Hematopoietic multipotent progenitor cell (in vitro differentiated cells): ENCODE results near the gene C17orf50. TPM values are rescaled to one million over a fixed set of nuclear protein-coding genes. Genes with fewer than 3 reads are reported as not detected.
A peak's percentile ranks its signal among the peaks of the same experiment; 100 is the strongest.
"Not testable (repeated sequence)": the region's sequence is repeated elsewhere in the genome, so short reads cannot be mapped to it uniquely, and the experiment has no call there.

ENCODE experiments used
- DNase-seq, 3 donors: peaks; one replicate each; pipeline ENCODE4 v3.0.0-alpha.2; 2011 to 2015; ENCODE audit warnings: low read depth in 2 of 3, low spot score in 2 of 3
- total RNA-seq: library from RNA; depleted of rRNA; stranded (reverse); fragments of >200 nt; gene quantifications from one replicate; pipeline ENCODE4 v1.2.3, GENCODE V29; 2012

Gene C17orf50
- total RNA-seq, 1 donor, result 0.27 TPM

DNA sequence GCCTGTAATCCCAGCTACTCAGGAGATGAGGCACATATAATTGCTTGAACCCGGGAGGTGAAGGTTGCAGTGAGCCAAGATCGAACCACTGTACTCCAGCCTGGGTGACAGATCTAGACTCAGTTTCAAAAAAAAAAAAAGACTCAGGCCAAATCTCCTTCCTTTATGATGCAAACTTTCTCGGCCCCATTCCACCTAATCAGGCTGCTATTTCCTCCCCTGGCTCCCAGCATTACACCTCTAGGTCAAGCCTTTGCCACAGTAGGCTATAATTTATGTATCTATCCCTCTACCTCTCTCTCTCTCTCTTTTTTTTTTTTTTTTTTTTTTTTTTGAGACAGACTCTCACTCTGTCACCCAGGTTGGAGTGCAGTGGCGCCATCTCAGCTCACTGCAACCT, 9.1 kb upstream of the C17orf50 start:
- DNase-seq, result not testable (repeated sequence)

DNA sequence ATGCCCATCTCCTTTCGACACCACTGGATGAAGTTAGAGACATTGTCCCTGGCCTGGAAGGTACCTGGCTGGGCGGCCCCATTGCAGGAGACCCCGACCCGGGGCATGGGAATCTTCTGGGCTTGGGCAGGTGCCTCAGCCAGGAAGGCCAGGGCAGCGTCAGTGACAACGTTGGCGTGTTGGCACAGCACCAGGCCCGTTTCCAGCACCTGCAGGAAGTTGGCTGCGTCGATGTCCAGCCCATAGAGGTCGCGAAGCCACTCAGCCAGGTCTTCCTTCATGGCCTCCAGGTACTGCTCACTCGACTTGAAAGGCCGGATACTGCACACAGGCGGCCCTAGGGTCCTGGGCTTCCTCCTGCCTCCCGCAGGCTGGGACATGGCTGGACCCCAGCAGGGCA, 8.2 kb upstream of the C17orf50 start:
- no peak for DNase-seq

DNA sequence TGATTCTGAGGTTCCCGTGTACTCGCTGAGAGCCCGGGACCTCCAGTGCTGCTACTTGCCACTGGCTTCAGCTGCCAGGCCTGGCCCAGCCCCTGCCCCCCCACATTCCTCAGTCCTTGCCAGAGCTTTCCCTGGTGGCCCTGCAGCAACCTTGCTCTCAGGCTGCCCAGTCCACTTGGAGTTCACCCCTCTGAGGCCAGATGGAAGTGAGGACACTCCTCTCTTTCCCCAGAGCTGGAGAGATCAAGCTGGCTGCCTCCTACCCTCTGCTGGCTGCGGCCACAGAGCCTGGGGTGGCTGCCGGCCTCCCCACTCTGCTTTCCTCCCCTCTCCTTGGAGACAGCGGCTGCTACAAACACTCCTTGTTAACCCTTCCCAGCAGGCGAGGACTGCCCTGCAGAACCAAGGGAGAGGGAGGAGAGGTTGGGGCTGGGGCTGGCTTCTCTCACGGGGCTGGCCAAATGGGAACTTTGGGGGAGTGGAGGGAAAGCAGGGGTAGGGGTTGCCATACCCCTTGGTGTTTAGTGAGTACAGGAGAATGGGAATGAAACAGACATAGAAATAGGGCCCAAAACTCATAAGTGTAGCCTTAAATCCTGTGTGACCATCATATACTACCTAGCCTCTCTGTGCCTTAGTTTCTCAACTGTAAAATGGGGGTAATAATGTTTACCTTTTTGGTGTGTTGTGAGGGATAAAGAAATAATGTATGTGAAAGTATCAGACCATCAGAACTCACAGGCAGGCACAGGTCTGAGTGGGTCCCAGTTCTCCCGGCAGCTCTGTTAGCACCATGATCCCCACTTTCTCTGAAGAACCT, 7.5 kb upstream of the C17orf50 start, which contains the start of gene GAS2L2:
Gene GAS2L2, minus strand, starts transcription at position 295 of the 820 bp plus-strand sequence. CDS start 389 bp downstream, outside the sequence.
- DNase-seq, result no peak

DNA sequence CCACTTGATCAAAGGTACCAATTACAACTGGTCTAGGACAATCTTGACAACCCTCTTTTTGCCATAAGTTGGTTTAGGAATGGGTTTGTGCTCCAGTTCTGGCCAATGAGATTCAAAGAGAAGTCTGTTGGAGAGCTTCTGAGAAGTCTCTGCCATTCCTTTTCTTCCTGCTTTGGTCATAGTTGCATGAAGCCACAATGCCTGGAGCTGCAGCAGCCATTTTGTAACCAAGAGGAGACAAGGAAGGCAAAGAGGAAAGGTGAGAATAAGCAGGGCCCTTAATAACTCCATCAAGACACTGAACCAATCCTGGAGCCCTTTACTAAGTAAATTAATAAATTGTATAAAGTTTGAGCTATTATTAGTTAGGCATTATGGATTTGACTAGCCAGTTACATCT, 3.4 kb upstream of the C17orf50 start:
- no peak for DNase-seq

DNA sequence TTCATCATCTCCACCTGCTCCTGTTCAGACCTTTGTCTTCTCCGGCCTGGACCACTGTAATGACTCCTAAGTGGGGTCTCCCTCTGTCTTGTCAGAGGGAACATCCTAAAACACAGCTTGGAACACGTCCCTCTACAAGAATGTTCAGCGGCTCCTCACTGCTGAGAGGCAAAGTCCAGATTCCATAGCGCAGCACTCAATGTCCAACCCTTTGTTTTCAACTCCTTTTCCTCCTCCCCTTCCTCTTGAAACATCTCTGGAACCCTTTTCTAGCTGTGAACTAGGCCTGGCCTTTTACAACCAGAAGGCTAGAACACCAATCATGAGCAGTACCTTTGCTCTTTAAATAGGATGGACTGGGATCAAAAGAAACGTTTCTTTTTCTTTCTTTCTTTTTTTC, 914 bp downstream of the C17orf50 start:
- no peak for DNase-seq

DNA sequence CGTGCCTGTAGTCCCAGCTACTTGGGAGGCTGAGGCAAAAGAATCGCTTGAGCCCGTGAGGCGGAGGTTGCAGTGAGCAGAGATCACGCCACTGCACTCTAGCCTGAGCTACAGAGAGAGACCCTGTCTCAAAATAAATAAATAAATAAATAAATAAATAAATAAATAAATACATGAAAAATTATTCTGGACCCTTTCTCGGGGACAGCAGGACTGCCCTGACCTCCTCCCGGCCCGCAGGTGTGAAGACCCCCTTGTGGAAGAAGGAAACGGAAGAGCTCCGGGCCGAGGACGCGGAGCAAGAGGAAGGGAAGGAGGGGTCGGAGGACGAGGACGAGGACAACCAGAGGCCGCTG, 3.1 kb downstream of the C17orf50 start:
- no peak for DNase-seq

DNA sequence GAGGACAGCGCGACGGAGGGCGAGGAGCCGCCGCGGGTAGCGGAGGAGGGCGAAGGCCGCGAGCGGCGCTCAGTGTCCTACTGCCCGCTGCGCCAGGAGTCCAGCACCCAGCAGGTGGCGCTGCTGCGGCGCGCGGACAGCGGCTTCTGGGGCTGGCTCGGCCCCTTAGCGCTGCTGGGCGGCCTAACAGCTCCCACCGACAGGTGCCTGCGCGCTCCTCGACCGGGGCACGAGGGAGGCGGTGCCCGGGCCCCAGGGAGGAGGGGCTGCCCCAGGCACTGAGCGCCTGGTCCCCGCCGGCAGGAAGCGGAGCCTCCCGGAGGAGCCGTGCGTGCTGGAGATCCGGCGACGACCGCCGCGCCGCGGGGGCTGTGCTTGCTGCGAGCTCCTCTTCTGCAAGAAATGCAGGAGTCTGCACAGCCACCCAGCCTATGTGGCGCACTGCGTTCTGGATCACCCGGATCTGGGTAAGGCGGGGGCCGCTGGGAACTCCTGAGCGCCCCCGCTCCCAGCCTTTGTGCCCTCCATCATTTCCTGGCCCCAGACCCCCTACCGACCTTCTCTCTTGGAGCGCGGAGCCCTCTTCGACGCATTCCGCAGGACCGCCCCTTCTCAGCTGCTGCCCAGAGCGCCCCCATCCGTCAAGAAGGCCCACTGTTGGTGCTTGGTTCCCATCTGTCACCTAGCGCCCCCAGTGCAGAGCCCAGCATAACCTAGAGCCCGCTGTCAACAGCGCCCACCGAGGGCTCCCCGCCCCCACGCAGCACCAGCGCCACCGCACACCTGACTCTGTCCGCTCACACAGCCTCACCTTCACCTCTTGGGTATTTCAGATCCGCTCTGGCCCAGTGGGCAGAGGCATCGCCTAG, 3.7 kb downstream of the C17orf50 start:
- DNase-seq, result peak; percentile 80 to 92 (median 90)

DNA sequence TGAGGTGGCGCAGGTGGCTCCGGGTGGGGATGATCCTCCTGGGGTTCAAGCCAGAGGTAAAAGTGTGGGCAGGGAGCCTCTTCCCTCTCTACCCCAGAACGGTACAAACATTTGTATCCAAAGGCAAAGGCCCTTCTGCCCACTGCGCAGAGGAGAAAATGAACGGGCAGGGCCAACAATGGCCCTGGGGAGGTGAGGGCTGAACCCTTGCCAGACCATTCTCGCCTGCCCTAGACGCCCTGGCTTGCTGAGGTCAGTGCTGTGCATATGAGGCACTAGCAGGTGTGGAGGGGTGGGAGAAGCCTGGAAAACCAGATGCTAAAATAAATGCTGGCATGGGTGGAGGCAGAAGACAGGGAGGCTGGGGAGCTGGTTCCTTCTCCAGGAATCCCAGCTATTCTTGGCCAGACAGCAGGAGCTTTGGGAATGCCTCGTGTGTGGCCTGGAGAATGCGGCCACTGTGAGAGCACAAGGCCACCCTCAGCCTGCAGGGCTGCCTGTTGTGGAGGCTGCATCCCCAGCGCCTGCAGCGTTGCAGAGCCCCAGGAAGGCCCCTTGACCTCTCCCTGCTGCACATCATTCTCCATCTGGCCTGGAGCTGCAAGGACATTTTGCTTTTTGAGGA, 4.5 kb downstream of the C17orf50 start:
- no peak for DNase-seq

DNA sequence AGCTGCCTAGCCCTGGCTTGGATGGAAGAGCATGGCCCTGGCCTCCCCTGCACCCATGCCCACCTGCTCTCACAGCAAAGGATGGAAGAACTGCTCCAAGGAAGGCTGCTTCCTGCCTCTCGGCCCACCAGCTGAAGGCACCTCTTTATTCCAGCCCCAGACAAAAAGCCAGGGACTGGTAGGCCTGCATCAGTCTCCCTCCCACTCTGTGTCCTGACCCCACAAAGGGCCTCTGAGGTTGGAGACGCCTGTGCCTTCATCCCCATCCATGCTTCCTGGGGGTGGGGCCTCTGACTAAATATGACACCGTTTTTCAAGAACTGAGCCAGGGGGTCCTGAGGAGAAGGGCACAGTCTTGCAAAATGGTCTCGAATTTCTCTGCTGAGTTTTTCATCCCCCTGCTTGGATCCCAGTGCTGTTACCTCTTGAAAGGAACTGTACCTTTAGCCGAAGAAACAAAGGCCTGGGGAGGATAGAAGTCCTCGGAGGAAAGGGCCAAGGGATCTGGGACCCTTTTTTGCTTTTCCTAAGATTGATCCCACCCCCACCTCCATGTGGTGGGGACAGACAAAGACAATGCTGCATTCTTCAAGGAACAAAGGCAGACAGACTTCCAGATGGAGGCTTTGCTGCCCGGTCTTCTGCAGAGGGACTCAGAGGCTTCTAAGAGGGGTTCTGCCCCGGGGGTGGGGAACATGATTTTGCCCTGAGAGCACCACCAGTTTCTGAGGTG, 5.2 kb downstream of the C17orf50 start:
- no peak for DNase-seq

DNA sequence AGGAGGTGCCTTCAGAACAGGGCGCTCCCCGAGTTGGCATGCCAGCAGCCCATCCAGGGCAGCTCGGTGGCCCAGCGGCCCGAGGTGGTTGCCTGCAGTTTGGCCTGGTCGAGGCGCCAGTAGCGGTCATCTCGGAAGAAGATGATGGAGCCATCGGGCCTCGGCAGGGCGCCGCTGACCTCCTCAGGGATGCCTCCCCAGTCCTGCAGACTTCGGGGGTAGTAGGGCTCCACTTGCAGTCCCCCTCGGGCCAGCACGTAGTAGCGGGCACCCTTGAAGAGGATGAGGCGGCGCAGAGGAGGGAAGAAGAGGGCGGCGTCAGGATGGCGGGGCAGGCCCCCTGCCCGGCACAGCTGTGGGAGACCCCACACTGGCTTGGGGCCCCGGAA, 5.8 kb downstream of the C17orf50 start:
- no peak for DNase-seq

DNA sequence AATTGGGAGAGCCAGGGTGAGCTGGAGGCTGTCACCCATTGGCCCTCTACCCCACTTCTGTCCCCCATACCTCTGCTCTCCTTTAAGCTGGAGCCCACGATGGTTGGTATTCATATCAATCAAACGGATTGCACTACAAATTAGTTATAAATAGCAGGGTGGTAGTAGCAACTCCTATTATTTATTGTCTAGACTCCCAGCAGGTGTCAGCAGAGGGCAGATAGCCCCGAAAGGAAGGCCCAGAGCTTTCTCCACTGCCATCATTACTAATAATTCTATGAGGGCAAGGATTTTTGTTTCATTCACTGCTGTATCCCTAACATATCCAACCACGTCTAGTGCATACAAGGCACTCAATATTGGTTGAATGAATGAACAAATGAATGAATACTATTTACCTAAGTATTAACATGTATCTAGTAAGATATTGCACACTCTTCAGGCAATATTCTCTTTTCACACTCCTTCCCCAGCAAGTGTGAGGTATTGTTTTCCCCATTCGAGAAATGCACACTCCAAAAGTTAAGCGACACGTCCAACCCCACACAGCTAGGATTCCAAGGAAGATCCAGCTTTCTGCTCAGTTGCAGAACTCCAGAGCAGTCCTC, 6.3 kb downstream of the C17orf50 start:
- DNase-seq, result peak in 2 of 3 donors; percentile 49 to 81

DNA sequence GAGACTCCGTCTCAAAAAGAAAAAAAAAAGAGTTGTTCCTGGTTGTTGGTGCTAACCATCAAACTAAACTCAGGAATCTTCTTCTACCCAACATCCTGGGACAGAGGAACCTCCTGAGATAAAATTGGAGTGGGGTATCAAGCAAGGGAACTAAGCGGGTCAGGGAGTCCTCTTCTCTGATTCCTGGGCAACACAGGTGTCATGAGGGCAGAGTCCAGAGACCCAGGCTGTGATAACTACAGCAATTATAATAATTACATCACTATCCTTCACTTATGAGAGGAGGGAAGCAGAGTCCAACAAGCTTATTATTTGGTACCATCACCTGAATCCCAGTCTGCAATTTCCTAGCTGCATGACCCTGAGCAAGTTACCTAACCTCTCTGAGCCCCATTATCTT, 8.1 kb downstream of the C17orf50 start:
- DNase-seq, result no peak

DNA sequence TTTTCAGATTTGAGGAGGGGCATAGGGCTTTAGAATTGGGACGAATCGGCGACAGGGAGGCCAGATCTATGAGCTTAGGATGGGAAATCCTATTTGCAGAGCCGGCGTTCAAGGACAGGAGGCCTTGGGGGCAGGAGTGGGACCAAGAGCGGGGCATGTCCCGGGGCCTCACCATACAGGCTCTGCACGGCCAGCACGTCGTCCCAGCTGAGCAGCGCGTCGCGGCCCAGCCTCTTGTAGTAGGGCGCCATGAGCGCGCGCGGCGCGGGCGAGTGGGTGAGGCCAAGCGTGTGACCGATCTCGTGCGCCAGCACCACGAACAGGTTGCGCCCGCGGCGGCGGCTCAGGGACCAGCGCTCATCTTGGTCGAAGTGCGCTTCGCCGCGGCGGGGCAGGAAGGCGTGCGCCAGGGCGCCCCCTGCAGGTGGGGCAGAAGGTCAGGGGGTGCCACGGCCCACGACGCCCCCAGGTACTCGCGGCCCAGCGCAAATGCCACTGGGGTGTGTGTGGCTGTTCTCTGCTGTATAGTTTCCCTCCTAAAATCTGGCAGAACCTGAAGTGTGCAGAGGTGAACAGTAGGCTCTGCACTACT, 9.3 kb downstream of the C17orf50 start:
- DNase-seq, result no peak

DNA sequence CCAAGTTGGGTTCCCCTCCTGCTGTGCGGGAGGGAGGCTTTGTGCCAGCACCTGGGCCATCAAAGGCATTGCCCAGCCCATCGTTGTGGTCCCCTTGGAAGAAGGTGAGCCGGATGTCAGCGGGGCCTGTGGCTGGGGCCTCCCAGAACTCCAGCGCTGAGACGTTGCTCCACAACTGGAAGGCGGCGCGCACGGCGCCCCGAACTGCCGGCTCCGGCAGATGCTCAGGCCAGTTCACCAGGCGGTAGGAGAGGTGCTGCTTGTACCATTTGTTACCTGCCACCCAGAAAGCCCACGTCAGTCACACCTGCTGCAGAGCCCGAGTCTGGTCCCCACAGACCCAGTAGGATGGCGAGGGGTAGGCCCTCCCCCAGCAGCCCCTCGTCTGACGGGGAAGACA, 12.4 kb downstream of the C17orf50 start:
- no peak for DNase-seq

DNA sequence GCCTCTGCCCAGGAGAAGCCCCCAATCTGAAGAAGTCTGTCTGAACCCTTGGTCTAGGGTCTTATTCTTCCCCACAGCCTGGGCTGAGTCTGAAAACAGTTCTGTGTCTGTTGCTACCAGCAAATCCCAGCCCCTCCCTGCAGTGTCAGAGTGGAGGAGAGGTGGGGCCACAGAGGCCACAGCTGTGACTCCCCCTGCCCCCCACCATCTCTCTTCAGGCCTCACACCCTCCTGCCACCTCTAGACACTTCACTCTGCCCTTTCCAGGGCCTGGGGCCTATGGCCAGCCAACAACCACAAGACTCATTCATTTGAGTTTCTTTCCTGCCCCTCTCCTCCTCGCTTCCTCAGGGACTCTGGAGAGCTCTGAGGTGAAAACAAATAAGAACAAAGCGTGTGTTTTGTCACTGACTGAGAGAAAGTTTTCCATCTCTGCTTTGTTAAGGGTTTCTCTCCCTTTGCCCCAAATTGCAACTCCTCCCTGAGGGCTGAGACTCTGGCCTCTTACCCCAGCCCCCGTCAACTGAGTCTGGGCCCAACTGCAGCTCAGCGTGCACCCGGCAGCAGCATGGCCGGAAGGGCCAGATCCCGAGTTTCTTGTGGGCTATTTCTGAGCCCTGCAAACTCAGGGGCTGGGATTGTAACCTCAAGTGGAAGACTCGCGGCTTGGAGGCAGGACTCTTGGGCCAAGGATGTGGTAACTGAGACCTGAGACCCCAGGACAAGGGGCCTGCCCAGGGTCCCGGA, 13.2 kb downstream of the C17orf50 start:
- peak in 1 of 3 donors; percentile 58 for DNase-seq

DNA sequence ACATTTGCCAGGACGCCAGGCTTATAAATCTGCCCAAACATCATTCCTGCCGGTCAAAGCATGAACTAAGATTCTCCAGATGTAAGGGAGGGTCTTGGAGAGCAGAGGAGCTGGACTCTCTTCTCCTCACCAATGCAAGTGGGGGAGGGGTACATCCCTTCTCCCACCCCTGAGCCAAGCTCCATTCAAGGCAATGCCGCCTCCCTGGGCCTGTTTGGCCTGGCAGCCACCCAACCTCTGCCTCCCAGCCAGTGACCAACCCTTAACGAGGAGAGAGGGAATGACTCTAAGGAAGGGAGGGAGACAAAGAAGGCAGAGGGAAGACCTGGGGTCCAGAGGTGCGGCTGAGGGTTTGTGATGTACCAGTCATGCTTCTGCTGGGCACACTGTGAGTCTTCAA, 13.8 kb downstream of the C17orf50 start:
- DNase-seq, result no peak

DNA sequence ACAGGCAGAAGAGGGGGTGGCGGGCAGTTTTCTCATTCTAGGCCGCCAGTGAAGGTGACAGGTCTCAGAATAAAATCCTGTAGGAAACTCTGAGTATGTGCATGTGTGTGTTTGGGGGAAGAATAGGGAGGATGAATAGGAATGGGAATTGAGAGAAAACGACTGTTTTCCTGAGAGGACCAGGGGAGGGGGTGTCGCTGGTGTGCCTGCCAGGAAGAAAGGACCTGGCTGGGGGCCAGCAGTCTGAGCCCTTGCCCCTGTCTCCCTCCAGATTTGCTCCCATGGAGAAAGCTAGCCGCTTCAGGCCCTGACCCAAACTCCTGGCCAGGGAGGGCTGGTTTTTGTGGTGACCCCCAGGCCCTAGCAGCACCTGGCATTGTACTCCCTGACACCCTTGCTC, 14.4 kb downstream of the C17orf50 start:
- DNase-seq, result no peak

DNA sequence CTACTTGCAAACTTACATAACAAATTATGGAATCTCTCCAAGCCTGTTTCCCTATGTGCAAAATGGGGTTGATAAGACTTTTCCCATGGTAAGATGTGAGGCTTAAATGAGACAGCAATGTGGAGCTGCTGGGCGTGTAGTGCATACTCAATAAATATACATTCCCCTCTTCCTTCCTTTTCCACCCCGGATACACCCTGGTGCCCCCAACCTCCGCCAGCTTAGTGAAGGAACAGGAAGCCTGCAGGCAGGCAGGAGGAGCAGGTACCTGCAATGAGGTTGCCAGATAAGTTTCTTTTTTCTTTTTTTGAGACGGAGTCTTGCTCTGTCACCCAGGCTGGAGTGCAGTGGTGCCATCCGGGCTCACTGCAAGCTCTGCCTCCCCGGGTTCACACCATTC, 14.9 kb downstream of the C17orf50 start:
- DNase-seq, result peak in 1 of 3 donors; percentile 45

DNA sequence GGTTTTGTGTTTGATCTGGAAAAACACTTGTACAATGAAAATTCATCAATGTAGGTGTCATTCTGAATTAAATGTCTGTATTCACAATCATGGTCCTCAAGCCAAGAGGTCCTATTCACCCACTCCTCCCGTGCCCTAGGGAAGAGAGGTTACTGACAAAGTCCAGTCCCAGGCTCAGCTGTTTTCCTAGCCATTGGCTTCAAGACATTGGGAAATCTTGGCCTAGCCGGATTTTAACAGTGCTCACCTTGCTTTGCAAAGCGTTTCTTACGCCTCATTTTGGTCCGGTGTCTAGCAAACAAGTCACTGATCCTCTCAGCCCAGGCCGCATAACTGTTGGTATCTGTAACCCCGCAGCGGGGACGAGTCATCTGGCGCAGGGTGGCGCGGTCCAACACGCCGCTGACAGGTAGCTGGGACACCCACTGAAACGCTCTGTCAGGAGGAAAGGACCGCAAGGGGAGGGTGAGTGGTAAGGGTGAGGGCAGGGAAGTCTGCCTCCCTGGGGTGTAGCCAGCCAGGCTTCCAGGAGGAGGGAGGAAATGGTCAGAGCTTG, 18.0 kb downstream of the C17orf50 start:
- no peak for DNase-seq
